ENCODE results near the gene HOATZ. TPM values are rescaled to one million over a fixed set of nuclear protein-coding genes. Genes with fewer than 3 reads are reported as not detected.

HOATZ gene
- total RNA-seq, 4 donors from 2014 or later = not detected

DNA sequence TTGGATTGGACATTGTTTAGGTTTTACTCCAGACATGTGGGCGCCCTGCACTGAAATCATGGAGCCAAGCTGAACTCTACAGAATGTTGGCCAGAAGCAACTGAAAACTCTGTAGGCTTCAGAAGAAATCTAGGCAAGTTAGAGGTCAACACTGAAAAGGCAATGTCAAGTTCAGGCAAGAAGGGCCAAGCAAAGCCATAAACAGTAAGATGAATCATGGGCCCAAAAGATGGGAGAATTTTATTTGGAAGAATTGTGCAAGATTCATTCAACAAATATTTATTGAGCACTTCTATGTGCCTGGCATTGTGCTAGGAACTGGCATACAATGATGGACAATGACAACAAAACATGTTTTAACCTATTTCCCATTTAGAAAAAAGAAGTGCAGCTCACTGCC lies 10.9 kb downstream of the HOATZ start:
- in situ Hi-C loops (cut with MboI; ENCODE audit: low pct_ligation_motif_present in 1 of 4, low pct_unique_long_range_greater_than_20kb in 1 of 4, low sequenced_read_pairs in 3 of 4) = no loop called here
- WGBS, 2 donors (ENCODE audit: low coverage in 1 of 2) = 96 to 100% methylated on average over 1 of the region's 1 CpG
- H3K4me3 ChIP-seq = no peak overlapping the region
- intact Hi-C loops (cut with DNase I; ENCODE audit: low total_unique reads) = no loop called here
- H3K9me3 ChIP-seq = no peaks in the 10 kb centered on the region
- H3K27ac ChIP-seq = no peak overlapping the region
- no peak for TF ChIP-seq POLR2AphosphoS5 (IDR thresholded peaks at IDR 0.05)
- no peaks in the 10 kb centered on the region for H3K36me3 ChIP-seq
- no peak for DNase-seq
- no peaks in the 10 kb centered on the region for H3K27me3 ChIP-seq
- H3K4me1 ChIP-seq = no peaks in the 10 kb centered on the region

GRCh38 chr11:111526501-111526900 lies 11.9 kb downstream of the HOATZ start:
- Histone ChIP-seq H3K27me3 (no peaks in the 10 kb centered on the region), H3K27ac (no peak overlapping the region), H3K36me3 (no peaks in the 10 kb centered on the region), H3K4me3 (no peak overlapping the region), H3K4me1 (no peaks in the 10 kb centered on the region), H3K9me3 (no peaks in the 10 kb centered on the region)
- in situ Hi-C loops (cut with MboI; ENCODE audit: low pct_ligation_motif_present in 1 of 4, low pct_unique_long_range_greater_than_20kb in 1 of 4, low sequenced_read_pairs in 3 of 4) = no loop called here
- no peak for DNase-seq
- TF ChIP-seq POLR2AphosphoS5 (IDR thresholded peaks at IDR 0.05) (no peak), EP300 (IDR thresholded peaks at IDR 0.05; ENCODE audit: low read depth) (no peak), POLR2A (IDR thresholded peaks at IDR 0.05) (no peak), CTCF (IDR thresholded peaks at IDR 0.05) (no peak)
- intact Hi-C loops (cut with DNase I; ENCODE audit: low total_unique reads) = no loop called here
- 79 to 88% methylated on average over 1 of the region's 1 CpG for WGBS, 2 donors (ENCODE audit: low coverage in 1 of 2)

DNA sequence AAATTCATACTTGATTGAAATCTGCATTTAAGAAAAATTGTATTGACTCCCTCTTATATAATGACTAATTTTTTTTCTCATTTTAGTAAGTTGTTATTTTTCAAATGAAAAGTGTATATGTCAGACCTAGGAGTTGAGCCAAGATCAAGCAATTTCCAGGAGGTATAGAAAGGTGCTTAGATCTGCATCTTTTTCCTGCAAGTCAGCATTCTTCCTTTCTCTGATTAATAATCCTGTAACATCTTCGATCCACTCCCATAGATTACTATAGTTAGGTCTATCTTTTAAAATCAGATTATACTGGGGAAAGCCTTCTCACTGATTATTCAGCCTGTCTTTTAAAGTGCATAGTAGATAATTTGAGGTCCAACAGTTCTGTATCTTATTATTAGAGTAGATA lies 12.7 kb downstream of the HOATZ start:
- no peaks in the 10 kb centered on the region for H3K27me3 ChIP-seq
- no peaks in the 10 kb centered on the region for H3K36me3 ChIP-seq
- no peak for TF ChIP-seq POLR2AphosphoS5 (IDR thresholded peaks at IDR 0.05)
- no peak for TF ChIP-seq POLR2A (IDR thresholded peaks at IDR 0.05)
- no peak for TF ChIP-seq CTCF (IDR thresholded peaks at IDR 0.05)
- no peak for TF ChIP-seq EP300 (IDR thresholded peaks at IDR 0.05; ENCODE audit: low read depth)
- DNase-seq = no peak
- no peak overlapping the region for H3K27ac ChIP-seq
- no peak overlapping the region for H3K4me3 ChIP-seq
- no peaks in the 10 kb centered on the region for H3K4me1 ChIP-seq
- H3K9me3 ChIP-seq = no peaks in the 10 kb centered on the region
- WGBS, 2 donors (ENCODE audit: low coverage in 1 of 2) = 94 to 100% methylated on average over 1 of the region's 1 CpG
- intact Hi-C loops (cut with DNase I; ENCODE audit: low total_unique reads) = no loop called here
- in situ Hi-C loops (cut with MboI; ENCODE audit: low pct_ligation_motif_present in 1 of 4, low pct_unique_long_range_greater_than_20kb in 1 of 4, low sequenced_read_pairs in 3 of 4) = no loop called here

- Histone ChIP-seq H3K4me3 (no peak overlapping the region), H3K4me1 (no peaks in the 10 kb centered on the region), H3K27me3 (peaks cover 1% of the 10 kb centered on the region), H3K36me3 (no peaks in the 10 kb centered on the region), H3K27ac (no peak overlapping the region), H3K9me3 (no peaks in the 10 kb centered on the region)
- WGBS, 2 donors (ENCODE audit: low coverage in 1 of 2) = 46 to 83% methylated on average over 1 of the region's 1 CpG
- intact Hi-C loops (cut with DNase I; ENCODE audit: low total_unique reads) (no loop called here), in situ Hi-C loops (cut with MboI; ENCODE audit: low pct_ligation_motif_present in 1 of 4, low pct_unique_long_range_greater_than_20kb in 1 of 4, low sequenced_read_pairs in 3 of 4) (no loop called here)
- no peak for DNase-seq
- no peak for TF ChIP-seq POLR2AphosphoS5 (IDR thresholded peaks at IDR 0.05)
- TF ChIP-seq EP300 (IDR thresholded peaks at IDR 0.05; ENCODE audit: low read depth) = no peak
- TF ChIP-seq CTCF (IDR thresholded peaks at IDR 0.05) = no peak
- TF ChIP-seq POLR2A (IDR thresholded peaks at IDR 0.05) = no peak
These were observed 14.0 kb downstream of the HOATZ start for GRCh38 chr11:111528557-111528956.

- in situ Hi-C loops (cut with MboI; ENCODE audit: low pct_ligation_motif_present in 1 of 4, low pct_unique_long_range_greater_than_20kb in 1 of 4, low sequenced_read_pairs in 3 of 4) (no loop called here), intact Hi-C loops (cut with DNase I; ENCODE audit: low total_unique reads) (no loop called here)
- H3K27ac ChIP-seq = no peak overlapping the region
These were observed 15.5 kb downstream of the HOATZ start for GRCh38 chr11:111530091-111530490.

More at GRCh38 chr11:111530091-111530490, 15.5 kb downstream of the HOATZ start:
- no peaks in the 10 kb centered on the region for H3K36me3 ChIP-seq
- no peak for DNase-seq
- H3K4me1 ChIP-seq = no peaks in the 10 kb centered on the region
- H3K27me3 ChIP-seq = peaks cover 11% of the 10 kb centered on the region
- no peaks in the 10 kb centered on the region for H3K9me3 ChIP-seq
- TF ChIP-seq POLR2AphosphoS5 (IDR thresholded peaks at IDR 0.05) (no peak), POLR2A (IDR thresholded peaks at IDR 0.05) (no peak), CTCF (IDR thresholded peaks at IDR 0.05) (no peak), EP300 (IDR thresholded peaks at IDR 0.05; ENCODE audit: low read depth) (no peak)
- 72 to 77% methylated on average over 3 of the region's 3 CpGs for WGBS, 2 donors (ENCODE audit: low coverage in 1 of 2)
- H3K4me3 ChIP-seq = no peak overlapping the region

Measured in transverse colon (tissue), 4 donors.